IPS DF 19.7 (cell line): ENCODE results near the gene ABCE1.
"Not testable (repeated sequence)": the region's sequence is repeated elsewhere in the genome, so short reads cannot be mapped to it uniquely, and the experiment has no call there.

Source experiments
- DNase-seq: peaks from one replicate; pipeline ENCODE4 v3.0.0-alpha.2; 2013; ENCODE audit warnings: low read depth, low spot score

Gene ABCE1

GRCh38 chr4:145102619-145103018, 4.5 kb downstream of the ABCE1 start:
- no peak for DNase-seq

- no peak for DNase-seq
Measured at GRCh38 chr4:145103496-145103895, 5.4 kb downstream of the ABCE1 start.

- DNase-seq: no peak
Measured at GRCh38 chr4:145107126-145107525, 9.0 kb downstream of the ABCE1 start.

GRCh38 chr4:145108128-145108527, 10.0 kb downstream of the ABCE1 start:
- no peak for DNase-seq

GRCh38 chr4:145125396-145125795, 27.3 kb downstream of the ABCE1 start:
- DNase-seq: no peak

GRCh38 chr4:145130130-145130529, 32.0 kb downstream of the ABCE1 start:
- no peak for DNase-seq

- no peak for DNase-seq
Measured at GRCh38 chr4:145130788-145131399, 32.8 kb downstream of the ABCE1 start.

GRCh38 chr4:145131848-145132247, 33.7 kb downstream of the ABCE1 start:
- no peak for DNase-seq

GRCh38 chr4:145132511-145133098, 34.5 kb downstream of the ABCE1 start:
- no peak for DNase-seq

- DNase-seq: not testable (repeated sequence)
Measured at GRCh38 chr4:145136219-145136618, 38.1 kb downstream of the ABCE1 start.

GRCh38 chr4:145148980-145149379, 50.9 kb downstream of the ABCE1 start:
- DNase-seq: no peak

GRCh38 chr4:145153181-145153903, 55.2 kb downstream of the ABCE1 start:
- no peak for DNase-seq

GRCh38 chr4:145153904-145154298, 55.8 kb downstream of the ABCE1 start:
- no peak for DNase-seq

GRCh38 chr4:145154573-145154972, 56.5 kb downstream of the ABCE1 start:
- DNase-seq: no peak

GRCh38 chr4:145155268-145155870, 57.3 kb downstream of the ABCE1 start:
- no peak for DNase-seq

- DNase-seq: no peak
Measured at GRCh38 chr4:145156986-145157385, 58.9 kb downstream of the ABCE1 start.

- no peak for DNase-seq
Measured at GRCh38 chr4:145161549-145161948, 63.4 kb downstream of the ABCE1 start.

GRCh38 chr4:145167887-145168286, 69.8 kb downstream of the ABCE1 start:
- no peak for DNase-seq

GRCh38 chr4:145168581-145169187, 70.6 kb downstream of the ABCE1 start:
- no peak for DNase-seq

GRCh38 chr4:145170223-145170622, 72.1 kb downstream of the ABCE1 start:
- DNase-seq: no peak

- DNase-seq: no peak
Measured at GRCh38 chr4:145171911-145172310, 73.8 kb downstream of the ABCE1 start.
